Smooth muscle cell (in vitro differentiated cells): ENCODE data around the gene ROBO2. TPM values are rescaled to one million over a fixed set of nuclear protein-coding genes. Genes with fewer than 3 reads are reported as not detected.

Experiments
- DNase-seq: peaks from one replicate; lab custom pipeline; 2025; ENCODE audit not compliant: unreplicated experiment; lab: John Stamatoyannopoulos, UW
- H2AFZ ChIP-seq: fragments of 200-600 bp; sonication (generic); 2 replicates; pipeline ENCODE4 v1.6.0; 2016; ENCODE audit warnings: antibody characterized with exemption, low read depth, mild to moderate bottlenecking
- H3F3A ChIP-seq: fragments of 200-600 bp; sonication (generic); 2 replicates; pipeline ENCODE4 v1.6.0; 2017; ENCODE audit warnings: antibody characterized with exemption, low read depth
- H3K27ac ChIP-seq: fragments of 200-600 bp; sonication (generic); 2 replicates; pipeline ENCODE4 v1.5.1; 2016; ENCODE audit warnings: low read depth, mild to moderate bottlenecking
- H3K27me3 ChIP-seq: fragments of 200-600 bp; sonication (generic); 2 replicates; pipeline ENCODE4 v1.6.1; 2016; ENCODE audit warnings: low read depth, mild to moderate bottlenecking
- H3K36me3 ChIP-seq: fragments of 200-600 bp; sonication (generic); 2 replicates; pipeline ENCODE4 v1.5.1; 2016; ENCODE audit warnings: low read depth
- H3K4me1 ChIP-seq: fragments of 200-600 bp; sonication (generic); 2 replicates; pipeline ENCODE4 v1.5.1; 2016; ENCODE audit warnings: low read depth
- H3K4me2 ChIP-seq: fragments of 200-600 bp; sonication (generic); 2 replicates; pipeline ENCODE4 v1.6.0; 2016; ENCODE audit warnings: mild to moderate bottlenecking
- H3K4me3 ChIP-seq: fragments of 200-600 bp; sonication (generic); 2 replicates; pipeline ENCODE4 v1.5.1; 2016; ENCODE audit warnings: mild to moderate bottlenecking
- H3K79me2 ChIP-seq: fragments of 200-600 bp; sonication (generic); 2 replicates; pipeline ENCODE4 v1.6.0; 2016; ENCODE audit warnings: low read depth, mild to moderate bottlenecking
- H3K9ac ChIP-seq: fragments of 200-600 bp; sonication (generic); 2 replicates; pipeline ENCODE4 v1.6.0; 2016; ENCODE audit warnings: low read depth
- H3K9me3 ChIP-seq: fragments of 200-600 bp; sonication (generic); replicated peaks from 2 replicates; pipeline ENCODE4 v1.5.1; 2016; ENCODE audit warnings: low read depth
- H4K20me1 ChIP-seq: fragments of 200-600 bp; sonication (generic); 2 replicates; pipeline ENCODE4 v1.6.0; 2016; ENCODE audit warnings: low read depth
- WGBS: methylation state at CpG from one replicate; pipeline ENCODE4 v1.1.7; 2016; ENCODE audit warnings: low lambda C conversion rate; 5-methylcytosine and 5-hydroxymethylcytosine counted together
- polyA plus RNA-seq: library from polyadenylated mRNA; unstranded; fragments of >200 nt; fragmentation: Nextera tagmentation; extraction: Ambion mirVana; gene quantifications from 2 replicates; pipeline ENCODE4 v1.2.1, GENCODE V29; 2016
- total RNA-seq: library from RNA; depleted of rRNA; stranded (reverse); fragments of >200 nt; gene quantifications from 2 replicates; pipeline ENCODE4 v1.2.3, GENCODE V29; 2014
- TF ChIP-seq, protein P1 (sequence below): fragments of 200-600 bp; sonication (generic); IDR thresholded peaks from 2 replicates; pipeline ENCODE4 v1.5.1; 2017; ENCODE audit warnings: borderline replicate concordance, mild to moderate bottlenecking, antibody characterized with exemption; ENCODE audit not compliant: insufficient read depth, poor library complexity, severe bottlenecking

Gene ROBO2
- total and polyA plus RNA-seq, 2 experiments from 2014 or later: 23.9 to 54.4 TPM

DNA sequence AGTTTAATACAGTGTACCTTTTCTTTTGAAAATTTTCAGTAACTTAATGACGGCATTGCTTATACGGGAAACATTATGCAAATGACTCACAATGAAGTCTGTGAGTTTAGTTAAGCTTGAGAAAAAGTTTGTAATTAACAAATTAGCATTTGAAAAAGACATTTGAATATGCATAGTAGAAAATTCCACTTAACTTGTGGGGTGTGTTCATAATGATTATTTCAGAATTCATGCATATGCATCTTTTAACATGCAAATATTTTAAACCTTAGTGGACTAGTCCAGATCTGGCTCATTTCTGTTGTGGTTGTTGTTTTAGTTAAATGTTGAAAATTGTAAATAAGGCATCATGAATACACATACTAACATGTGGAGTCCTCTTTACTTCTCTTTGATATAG lies 239.4 kb downstream of the ROBO2 start:
- no peaks in the 10 kb centered on the region for H3F3A ChIP-seq
- H3K4me1 ChIP-seq: no peaks in the 10 kb centered on the region
- H3K9ac ChIP-seq: no peak overlapping the region
- no peak overlapping the region for H3K27ac ChIP-seq
- H3K79me2 ChIP-seq: no peaks in the 10 kb centered on the region
- no peaks in the 10 kb centered on the region for H4K20me1 ChIP-seq
- 64% methylated on average over 2 of the region's 2 CpGs for WGBS
- TF ChIP-seq, protein P1, sequence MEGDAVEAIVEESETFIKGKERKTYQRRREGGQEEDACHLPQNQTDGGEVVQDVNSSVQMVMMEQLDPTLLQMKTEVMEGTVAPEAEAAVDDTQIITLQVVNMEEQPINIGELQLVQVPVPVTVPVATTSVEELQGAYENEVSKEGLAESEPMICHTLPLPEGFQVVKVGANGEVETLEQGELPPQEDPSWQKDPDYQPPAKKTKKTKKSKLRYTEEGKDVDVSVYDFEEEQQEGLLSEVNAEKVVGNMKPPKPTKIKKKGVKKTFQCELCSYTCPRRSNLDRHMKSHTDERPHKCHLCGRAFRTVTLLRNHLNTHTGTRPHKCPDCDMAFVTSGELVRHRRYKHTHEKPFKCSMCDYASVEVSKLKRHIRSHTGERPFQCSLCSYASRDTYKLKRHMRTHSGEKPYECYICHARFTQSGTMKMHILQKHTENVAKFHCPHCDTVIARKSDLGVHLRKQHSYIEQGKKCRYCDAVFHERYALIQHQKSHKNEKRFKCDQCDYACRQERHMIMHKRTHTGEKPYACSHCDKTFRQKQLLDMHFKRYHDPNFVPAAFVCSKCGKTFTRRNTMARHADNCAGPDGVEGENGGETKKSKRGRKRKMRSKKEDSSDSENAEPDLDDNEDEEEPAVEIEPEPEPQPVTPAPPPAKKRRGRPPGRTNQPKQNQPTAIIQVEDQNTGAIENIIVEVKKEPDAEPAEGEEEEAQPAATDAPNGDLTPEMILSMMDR: no peak
- H3K4me3 ChIP-seq: no peak overlapping the region
- no peak for DNase-seq
- no peak overlapping the region for H3K4me2 ChIP-seq
- H3K9me3 ChIP-seq: no peaks in the 10 kb centered on the region
- no peak overlapping the region for H2AFZ ChIP-seq
- H3K36me3 ChIP-seq: no peaks in the 10 kb centered on the region
- H3K27me3 ChIP-seq: no peaks in the 10 kb centered on the region

DNA sequence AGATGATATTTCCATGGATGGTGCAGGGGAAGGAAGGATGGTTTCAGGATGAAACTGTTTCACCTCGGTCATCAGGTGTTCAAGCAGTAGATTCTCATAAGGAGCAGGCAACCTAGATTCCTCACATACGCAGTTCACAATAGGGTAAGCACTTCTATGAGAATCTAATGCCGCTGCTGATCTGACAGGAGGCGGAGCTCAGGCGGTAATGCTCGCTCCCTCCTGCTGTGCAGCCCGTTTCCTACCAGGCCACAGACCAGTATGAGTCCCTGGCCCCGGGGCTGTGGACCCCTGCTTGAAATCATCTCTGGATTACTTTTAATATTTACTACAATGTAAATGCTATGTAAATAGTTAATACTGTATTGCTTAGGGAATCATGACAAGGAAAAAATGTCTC lies 241.8 kb downstream of the ROBO2 start:
- H3K27me3 ChIP-seq: no peaks in the 10 kb centered on the region
- H3K4me1 ChIP-seq: no peaks in the 10 kb centered on the region
- H3K27ac ChIP-seq: no peak overlapping the region
- WGBS: 44% methylated on average over 8 of the region's 8 CpGs
- DNase-seq: no peak
- no peaks in the 10 kb centered on the region for H3K36me3 ChIP-seq
- H3K4me2 ChIP-seq: no peak overlapping the region
- H3K79me2 ChIP-seq: no peaks in the 10 kb centered on the region
- no peaks in the 10 kb centered on the region for H3F3A ChIP-seq
- TF ChIP-seq, protein P1: no peak
- H4K20me1 ChIP-seq: no peaks in the 10 kb centered on the region
- H3K9ac ChIP-seq: no peak overlapping the region
- no peak overlapping the region for H3K4me3 ChIP-seq
- no peaks in the 10 kb centered on the region for H3K9me3 ChIP-seq
- no peak overlapping the region for H2AFZ ChIP-seq

DNA sequence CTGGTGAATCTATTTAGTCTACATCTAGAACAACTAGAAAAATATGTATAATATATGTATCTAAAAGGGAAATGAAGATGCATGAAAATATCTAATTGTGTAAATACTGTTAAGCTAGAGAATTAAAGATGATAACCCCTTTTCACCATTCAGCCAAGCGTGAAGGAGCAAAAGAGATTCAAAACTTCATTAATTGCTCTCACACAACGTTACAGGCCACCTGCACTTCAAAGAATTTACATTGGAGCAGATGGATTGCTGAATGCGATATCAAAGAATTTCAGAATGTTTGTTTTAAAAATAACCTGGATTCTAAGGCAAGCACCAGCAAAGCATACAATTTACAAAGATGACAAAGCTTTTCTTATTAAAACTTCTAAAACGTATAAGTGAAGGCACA lies 243.2 kb downstream of the ROBO2 start:
- WGBS: 93% methylated on average over 4 of the region's 4 CpGs
- no peaks in the 10 kb centered on the region for H3F3A ChIP-seq
- no peak for DNase-seq

DNA sequence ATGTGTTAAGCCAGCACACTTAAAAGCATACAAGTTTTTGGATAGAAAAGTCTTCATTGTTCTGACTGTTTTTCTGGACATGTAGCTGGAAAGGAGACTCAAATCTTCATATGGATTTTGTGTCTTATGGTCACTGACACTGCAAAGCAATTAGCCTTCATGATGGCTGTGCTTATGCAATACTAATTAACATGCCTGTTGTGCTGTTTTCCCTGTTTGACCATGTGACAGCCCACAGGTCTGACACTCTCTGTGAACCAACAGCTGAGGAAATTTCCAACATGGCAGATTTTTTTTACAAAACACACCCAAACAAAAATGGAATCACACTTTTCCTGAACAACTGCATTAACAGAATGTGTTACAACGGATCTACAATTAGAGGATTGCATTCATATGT lies 248.4 kb downstream of the ROBO2 start:
- Histone ChIP-seq H3K27me3 (no peaks in the 10 kb centered on the region), H3K9me3 (no peaks in the 10 kb centered on the region), H3K4me3 (no peak overlapping the region), H4K20me1 (no peaks in the 10 kb centered on the region), H3K4me1 (no peaks in the 10 kb centered on the region), H3K36me3 (no peaks in the 10 kb centered on the region), H3F3A (no peaks in the 10 kb centered on the region), H3K79me2 (no peaks in the 10 kb centered on the region), H3K27ac (no peak overlapping the region), H3K9ac (no peak overlapping the region), H3K4me2 (no peak overlapping the region), H2AFZ (no peak overlapping the region)
- WGBS: 95% methylated on average over 1 of the region's 1 CpG
- no peak for DNase-seq
- TF ChIP-seq, protein P1: no peak

More for the DNA sequence above, 243.2 kb downstream of the ROBO2 start:
- Histone ChIP-seq H3K4me3 (no peak overlapping the region), H3K79me2 (no peaks in the 10 kb centered on the region), H3K27me3 (no peaks in the 10 kb centered on the region), H3K36me3 (no peaks in the 10 kb centered on the region), H4K20me1 (no peaks in the 10 kb centered on the region), H3K27ac (no peak overlapping the region), H3K4me1 (no peaks in the 10 kb centered on the region), H2AFZ (no peak overlapping the region), H3K9ac (no peak overlapping the region), H3K9me3 (no peaks in the 10 kb centered on the region), H3K4me2 (no peak overlapping the region)
- TF ChIP-seq, protein P1: no peak
